Esophagus muscularis mucosa (tissue), 4 donors: ENCODE results near the gene FOXO6.

Experiments used
- CTCF ChIP-seq, 3 experiments: fragments of 200-600 bp in 2 of 3; fragments of 450-650 bp in 1 of 3; sonication (generic) in 2 of 3; IDR thresholded peaks; one replicate each; pipeline ENCODE4 v1.5.1; 2017 to 2019; ENCODE audit warnings: antibody characterized with exemption in 3 of 3, mild to moderate bottlenecking in 2 of 3, moderate library complexity in 1 of 3
- EP300 ChIP-seq: sonication (generic); formaldehyde crosslinking; IDR thresholded peaks from one replicate; pipeline ENCODE4 v1.6.1; 2017; ENCODE audit warnings: antibody characterized with exemption
- POLR2A ChIP-seq: fragments of 450-650 bp; IDR thresholded peaks from one replicate; pipeline ENCODE4 v1.6.1; 2017; ENCODE audit warnings: antibody characterized with exemption, moderate library complexity, mild to moderate bottlenecking, low read depth
- POLR2AphosphoS5 ChIP-seq, 2 donors: sonication (generic); formaldehyde crosslinking; IDR thresholded peaks; one replicate each; pipeline ENCODE4 v1.6.1; 2017; ENCODE audit warnings: antibody characterized with exemption in 2 of 2

- no peak for TF ChIP-seq CTCF (IDR thresholded peaks at IDR 0.05)
- no peak for TF ChIP-seq POLR2A
- no peak for TF ChIP-seq POLR2AphosphoS5 (IDR thresholded peaks at IDR 0.05)
- no peak for TF ChIP-seq EP300
Observed at GRCh38 chr1:41365772-41366454, 4.7 kb downstream of the FOXO6 start.
